SK-N-SH treated with all-trans-retinoic acid at 6 μM for 48 hours (cell line): ENCODE measurements around the gene DPYSL5.
"Not testable (repeated sequence)": the region's sequence is repeated elsewhere in the genome, so short reads cannot be mapped to it uniquely, and the experiment has no call there.

Experiments
- ATAC-seq: fragments of 200-7000 bp; cut with Tn5 transposase; 3 replicates; pipeline ENCODE4 v1.9.1; 2020; ENCODE audit warnings: mild to moderate bottlenecking, moderate library complexity
- ARNTL ChIP-seq: fragments of 450-650 bp; formaldehyde crosslinking; IDR thresholded peaks from 2 replicates; pipeline ENCODE4 v1.5.0; 2020; ENCODE audit warnings: low read depth, mild to moderate bottlenecking, moderate library complexity, borderline replicate concordance
- CSDC2 ChIP-seq: fragments of 250-450 bp; sonication (Bioruptor Pico); IDR thresholded peaks from 2 replicates; pipeline ENCODE4 v1.5.0; 2020; ENCODE audit warnings: mild to moderate bottlenecking, moderate library complexity
- GLIS3 ChIP-seq: fragments of 250-450 bp; sonication (Bioruptor Pico); IDR thresholded peaks from 2 replicates; pipeline ENCODE4 v1.5.0; 2020; ENCODE audit warnings: mild to moderate bottlenecking, moderate library complexity
- OSR1 ChIP-seq: fragments of 250-450 bp; sonication (Bioruptor Pico); IDR thresholded peaks from 2 replicates; pipeline ENCODE4 v1.8.0; 2022; ENCODE audit warnings: moderate library complexity, mild to moderate bottlenecking, inconsistent platforms
- PATZ1 ChIP-seq: fragments of 250-450 bp; sonication (Bioruptor Pico); IDR thresholded peaks from 2 replicates; pipeline ENCODE4 v1.8.0; 2020; ENCODE audit warnings: mild to moderate bottlenecking, moderate library complexity, borderline replicate concordance
- POU6F1 ChIP-seq: fragments of 250-450 bp; sonication (Bioruptor Pico); IDR thresholded peaks from 2 replicates; pipeline ENCODE4 v1.8.0; 2021; ENCODE audit warnings: low read depth, mild to moderate bottlenecking, moderate library complexity, borderline replicate concordance
- PPARA ChIP-seq: fragments of 250-450 bp; sonication (Bioruptor Pico); IDR thresholded peaks from 2 replicates; pipeline ENCODE4 v1.5.0; 2020; ENCODE audit warnings: mild to moderate bottlenecking, borderline replicate concordance
- SNAI2 ChIP-seq: fragments of 250-450 bp; sonication (Bioruptor Pico); IDR thresholded peaks from 2 replicates; pipeline ENCODE4 v1.5.0; 2020; ENCODE audit warnings: mild to moderate bottlenecking, moderate library complexity
- TCF4 ChIP-seq: fragments of 250-450 bp; sonication (Bioruptor Pico); IDR thresholded peaks from 2 replicates; pipeline ENCODE4 v1.8.0; 2021; ENCODE audit warnings: mild to moderate bottlenecking, moderate library complexity, borderline replicate concordance
- TOX ChIP-seq: fragments of 250-450 bp; sonication (Bioruptor Pico); IDR thresholded peaks from 2 replicates; pipeline ENCODE4 v1.8.0; 2021; ENCODE audit warnings: mild to moderate bottlenecking, moderate library complexity, borderline replicate concordance
- TSHZ2 ChIP-seq: fragments of 250-450 bp; sonication (Bioruptor Pico); IDR thresholded peaks from 2 replicates; pipeline ENCODE4 v1.5.0; 2020; ENCODE audit warnings: mild to moderate bottlenecking, moderate library complexity
- ZFP30 ChIP-seq: fragments of 450-650 bp; formaldehyde crosslinking; IDR thresholded peaks from 2 replicates; pipeline ENCODE4 v1.5.0; 2022; ENCODE audit warnings: mild to moderate bottlenecking, moderate library complexity
- ZNF565 ChIP-seq: fragments of 450-650 bp; formaldehyde crosslinking; conservative IDR thresholded peaks from 2 replicates; pipeline ENCODE4 v1.5.0; 2020; ENCODE audit warnings: low read depth, mild to moderate bottlenecking, moderate library complexity
- ZNF70 ChIP-seq: fragments of 450-650 bp; formaldehyde crosslinking; IDR thresholded peaks from 2 replicates; pipeline ENCODE4 v1.5.0; 2020; ENCODE audit warnings: mild to moderate bottlenecking, moderate library complexity
- ZNF8 ChIP-seq: fragments of 450-650 bp; formaldehyde crosslinking; IDR thresholded peaks from 2 replicates; pipeline ENCODE4 v1.5.0; 2020; ENCODE audit warnings: mild to moderate bottlenecking, moderate library complexity

The DPYSL5 gene

GRCh38 chr2:26877276-26877675, 29.3 kb downstream of the DPYSL5 start:
- ATAC-seq: no peak
- TF ChIP-seq TCF4 (CRISPR knock-in tag) (no peak), SNAI2 (CRISPR knock-in tag) (no peak), TSHZ2 (CRISPR knock-in tag) (no peak), TOX (CRISPR knock-in tag) (no peak), GLIS3 (no peak)

- TF ChIP-seq ZFP30 (CRISPR knock-in tag): no peak
- no peak for TF ChIP-seq OSR1
- TF ChIP-seq TSHZ2 (CRISPR knock-in tag): no peak
- TF ChIP-seq, all 23 proteins: peak for 0
- ATAC-seq: no peak
These were observed 32.2 kb downstream of the DPYSL5 start for GRCh38 chr2:26880161-26880560.

- ATAC-seq: no peak
- no peak for TF ChIP-seq PATZ1
- no peak for TF ChIP-seq TSHZ2 (CRISPR knock-in tag)
- TF ChIP-seq ZNF8 (CRISPR knock-in tag): no peak
- TF ChIP-seq POU6F1 (CRISPR knock-in tag): no peak
- no peak for TF ChIP-seq TCF4 (CRISPR knock-in tag)
- TF ChIP-seq ZNF70 (CRISPR knock-in tag): no peak
- TF ChIP-seq ARNTL: no peak
These were observed 33.0 kb downstream of the DPYSL5 start for GRCh38 chr2:26880910-26881435.

- not testable (repeated sequence) for ATAC-seq
These were observed 34.3 kb downstream of the DPYSL5 start for GRCh38 chr2:26882220-26882619.

- no peak for ATAC-seq
- no peak for TF ChIP-seq POU6F1 (CRISPR knock-in tag)
- no peak for TF ChIP-seq TCF4 (CRISPR knock-in tag)
- TF ChIP-seq ZFP30 (CRISPR knock-in tag): no peak
- TF ChIP-seq ZNF565 (CRISPR knock-in tag): no peak
- no peak for TF ChIP-seq TSHZ2 (CRISPR knock-in tag)
- no peak for TF ChIP-seq ZNF8 (CRISPR knock-in tag)
- TF ChIP-seq CSDC2 (CRISPR knock-in tag): no peak
- TF ChIP-seq PPARA (CRISPR knock-in tag): no peak
These were observed 36.0 kb downstream of the DPYSL5 start for GRCh38 chr2:26883956-26884355.
